Activated CD8-positive, alpha-beta memory T cell treated with anti-CD3 and anti-CD28 coated beads, Interleukin-2, amount 50 U/mL, for 48 hours (primary cell): ENCODE measurements around the gene ARPP21.

Experiments used
- DNase-seq: peaks from one replicate; pipeline ENCODE4 v3.0.0-alpha.2; 2020

ARPP21 gene

DNA sequence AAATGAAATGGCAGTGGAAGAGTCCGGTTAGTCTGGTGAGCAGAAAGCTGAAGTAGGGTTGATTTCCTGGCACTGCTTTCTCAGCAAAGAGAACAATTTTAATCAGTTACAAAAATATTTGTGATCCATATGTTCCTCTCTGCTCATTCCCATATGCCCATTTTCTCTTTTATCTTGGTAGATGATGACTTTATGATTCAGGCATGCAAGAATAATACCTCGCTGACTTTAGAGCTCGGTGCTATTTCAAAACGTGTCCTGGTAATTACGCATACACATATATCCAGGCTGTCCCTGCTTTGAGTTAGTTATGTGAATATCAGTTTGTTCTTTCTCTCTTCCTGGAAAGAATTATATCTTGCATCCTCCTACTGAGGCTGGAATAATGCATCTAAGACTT is 38.5 kb downstream of the ARPP21 start:
- no peak for DNase-seq

DNA sequence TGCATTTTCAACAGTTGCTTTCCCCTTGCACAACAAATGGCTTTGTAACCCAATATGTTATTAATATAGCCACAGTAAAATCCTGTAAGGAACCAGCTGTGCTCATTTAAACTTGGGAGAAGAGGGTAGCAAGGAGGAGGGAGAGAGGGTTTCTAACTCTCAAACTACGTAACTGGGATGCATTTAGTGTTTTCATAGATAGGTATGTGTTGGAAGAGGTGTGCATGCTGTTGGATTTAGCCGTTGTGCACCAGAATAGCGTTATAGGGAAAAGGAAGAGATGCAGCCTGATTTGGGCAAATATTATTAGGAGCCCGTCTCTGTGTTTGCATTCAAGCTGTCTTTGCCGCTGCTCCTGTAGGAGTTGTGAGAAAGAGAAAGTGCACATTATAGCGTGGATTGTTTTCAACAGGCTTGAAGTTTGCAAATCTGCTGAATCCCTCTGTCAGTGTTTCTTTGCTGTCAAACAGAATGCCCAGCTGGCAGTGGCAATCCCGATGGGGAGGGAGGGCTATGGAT is 39.4 kb downstream of the ARPP21 start:
- no peak for DNase-seq

GRCh38 chr3:35679409-35680080 is 40.2 kb downstream of the ARPP21 start:
- no peak for DNase-seq

DNA sequence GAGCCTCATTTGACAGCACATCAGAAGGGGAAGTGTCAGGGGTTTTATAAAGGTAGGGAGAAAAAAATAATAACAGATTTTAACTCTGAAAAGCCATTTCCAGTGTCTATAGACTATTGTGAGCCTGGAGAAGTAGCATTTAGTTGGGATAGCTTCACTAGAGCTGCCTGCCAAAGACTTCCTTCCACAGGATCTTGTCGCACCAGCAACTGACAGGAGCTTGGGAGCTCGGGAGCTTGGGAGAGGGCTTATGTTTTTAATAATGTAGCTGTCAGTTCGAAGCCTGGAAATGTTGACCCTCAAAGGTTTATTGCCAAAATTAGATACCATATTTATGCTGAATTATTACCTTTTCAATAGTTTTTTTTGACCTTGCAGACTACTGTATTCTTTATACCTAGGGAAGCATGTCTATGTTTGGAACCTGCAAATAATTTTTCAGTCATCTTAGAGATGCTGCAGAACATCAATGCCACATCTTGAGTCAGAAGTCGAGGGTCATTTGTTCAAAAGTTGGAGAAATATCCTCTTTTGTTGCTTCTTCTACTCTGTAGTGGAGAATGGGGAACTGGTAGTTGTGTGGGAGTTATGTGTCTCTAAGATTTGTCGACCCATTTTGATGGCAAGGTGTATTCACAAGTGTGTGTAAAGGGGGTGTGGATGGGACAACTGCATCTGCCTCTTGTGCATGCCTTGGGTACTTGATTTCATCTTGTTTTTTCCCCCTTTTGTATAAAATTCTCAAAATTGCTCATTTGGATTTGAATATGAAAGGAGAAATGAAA is 41.7 kb downstream of the ARPP21 start:
- DNase-seq: no peak

DNA sequence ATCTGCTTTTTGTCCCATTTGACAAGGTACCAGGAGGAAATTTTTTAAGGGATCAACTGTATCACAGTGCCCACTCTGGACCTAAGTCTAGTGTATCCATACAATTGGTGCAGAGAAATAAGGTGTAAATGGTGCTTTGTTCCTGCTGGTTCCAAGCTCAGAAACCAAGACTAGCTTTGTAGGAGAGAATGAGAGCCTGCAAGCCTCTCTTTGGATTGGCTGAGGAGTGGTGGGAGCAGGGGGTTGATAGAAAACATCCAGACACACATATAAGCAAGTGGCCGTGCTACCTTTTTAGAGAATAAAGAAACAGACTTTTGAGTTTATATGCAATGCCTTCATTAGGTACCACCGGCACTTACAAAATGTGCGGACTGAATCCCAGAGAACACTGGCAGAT is 45.8 kb downstream of the ARPP21 start:
- DNase-seq: no peak

- DNase-seq: no peak
These were observed 49.5 kb downstream of the ARPP21 start for GRCh38 chr3:35688826-35689225.

- DNase-seq: no peak
These were observed 50.9 kb downstream of the ARPP21 start for GRCh38 chr3:35690271-35690670.

DNA sequence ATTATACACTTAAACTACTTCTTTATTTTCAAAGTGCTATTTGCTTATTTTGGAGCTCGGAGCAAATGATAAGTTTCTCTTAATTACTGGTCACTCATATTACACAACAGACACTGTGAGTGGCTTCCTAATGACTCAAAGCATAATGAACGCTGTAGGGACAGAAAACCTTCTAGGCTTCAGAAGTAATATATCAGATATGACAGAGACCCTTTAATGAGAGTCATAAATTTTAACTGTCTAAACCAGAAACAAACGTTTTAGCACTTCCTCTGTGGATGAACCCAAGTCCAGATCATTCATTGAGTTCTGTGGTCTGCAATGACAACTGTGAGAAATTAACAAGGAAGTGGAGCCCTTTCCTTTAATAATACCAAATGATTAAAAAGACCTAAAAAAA is 66.6 kb downstream of the ARPP21 start:
- no peak for DNase-seq

DNA sequence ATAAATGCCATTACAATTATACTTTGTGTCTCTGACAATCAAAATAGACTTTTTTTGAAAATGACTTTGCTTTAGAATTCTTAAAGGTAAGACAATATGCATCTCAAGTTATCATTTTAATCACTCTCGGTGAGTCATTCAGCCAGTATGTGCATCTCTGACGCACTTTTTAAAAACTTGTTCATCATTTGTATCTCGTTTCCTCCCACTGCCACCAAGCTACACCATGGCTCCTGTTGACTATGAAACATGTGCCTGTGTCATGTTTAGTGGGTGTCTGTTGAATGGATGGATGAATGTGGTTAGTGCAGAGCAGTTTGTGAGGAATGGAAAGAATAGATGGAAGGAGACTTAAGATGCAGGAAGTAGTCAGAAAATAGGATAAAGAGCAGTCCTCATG is 68.6 kb downstream of the ARPP21 start:
- DNase-seq: no peak

- DNase-seq: no peak
These were observed 69.3 kb downstream of the ARPP21 start for GRCh38 chr3:35708394-35709271.

DNA sequence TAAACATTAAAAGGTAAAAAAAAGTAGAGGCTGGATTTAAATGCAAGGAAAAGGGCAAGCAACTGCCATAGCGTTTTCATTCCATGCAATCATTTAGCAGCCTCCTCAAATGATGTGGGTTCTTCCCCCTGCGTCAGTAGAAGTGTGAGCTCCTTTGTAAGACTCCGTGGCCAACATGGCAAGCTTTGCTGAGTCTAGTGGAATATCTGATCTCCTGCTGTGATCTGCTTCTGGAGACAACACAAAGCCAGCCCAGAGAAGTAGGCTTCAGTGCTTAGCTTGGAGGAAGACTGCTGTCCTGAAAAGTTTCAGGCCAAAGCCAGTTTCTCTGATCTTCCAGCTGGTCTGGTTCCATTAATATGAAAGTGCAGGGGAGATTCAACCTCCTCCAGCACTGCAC is 70.4 kb downstream of the ARPP21 start:
- no peak for DNase-seq

DNA sequence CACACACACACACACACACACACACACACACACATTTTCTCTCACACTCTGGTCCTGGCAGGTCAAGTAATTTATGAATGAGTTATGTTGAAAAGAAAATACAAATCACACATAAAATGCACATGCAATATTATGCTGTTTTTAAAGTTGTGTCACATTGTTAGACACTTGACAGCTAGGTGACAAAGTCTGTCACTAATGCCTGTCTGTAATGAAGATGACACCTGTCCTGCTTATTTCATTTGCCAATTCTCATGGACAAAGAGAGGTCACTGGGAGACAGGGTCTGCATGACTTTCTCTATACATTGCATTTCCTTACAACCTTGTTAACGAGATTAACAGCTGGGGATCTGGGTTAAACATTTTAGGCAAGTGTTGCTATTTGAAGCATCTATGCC is 71.2 kb downstream of the ARPP21 start:
- no peak for DNase-seq

GRCh38 chr3:35718921-35719320 is 79.6 kb downstream of the ARPP21 start:
- DNase-seq: no peak

DNA sequence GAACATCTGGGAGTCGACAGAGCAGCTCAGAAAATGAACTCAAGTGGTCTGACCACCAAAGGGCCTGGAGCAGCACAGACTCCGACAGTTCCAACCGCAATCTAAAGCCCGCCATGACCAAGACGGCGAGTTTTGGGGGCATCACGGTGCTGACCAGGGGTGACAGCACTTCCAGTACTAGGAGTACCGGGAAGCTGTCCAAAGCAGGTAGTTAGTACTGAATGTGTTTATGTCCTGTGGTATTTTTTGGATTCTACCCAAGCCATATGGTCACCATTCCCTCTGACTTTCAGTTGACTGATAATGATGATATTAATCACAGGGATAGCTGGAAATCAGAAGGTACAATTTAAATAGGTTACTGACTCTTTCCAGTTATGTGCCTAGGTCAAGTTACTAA is 82.3 kb downstream of the ARPP21 start:
- no peak for DNase-seq

DNA sequence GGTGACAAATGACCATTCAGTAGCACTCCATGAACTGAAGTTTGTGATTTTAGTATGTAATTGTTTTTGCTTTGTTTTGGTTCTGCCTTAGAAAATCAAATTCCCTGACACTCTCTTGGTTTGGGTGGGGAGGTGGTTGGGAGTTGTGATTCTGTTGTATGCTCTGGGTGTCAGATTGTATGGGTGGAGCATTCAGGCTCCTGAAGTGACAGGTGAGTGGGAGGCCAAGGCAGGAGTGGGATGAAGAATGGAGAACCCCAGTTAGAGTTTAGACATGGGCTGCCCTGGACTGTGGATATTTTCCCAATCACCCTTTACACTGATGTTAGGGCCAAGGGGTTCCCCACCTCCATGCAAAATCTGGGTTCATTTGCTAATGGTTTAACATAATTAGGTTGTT is 83.6 kb downstream of the ARPP21 start:
- DNase-seq: no peak

DNA sequence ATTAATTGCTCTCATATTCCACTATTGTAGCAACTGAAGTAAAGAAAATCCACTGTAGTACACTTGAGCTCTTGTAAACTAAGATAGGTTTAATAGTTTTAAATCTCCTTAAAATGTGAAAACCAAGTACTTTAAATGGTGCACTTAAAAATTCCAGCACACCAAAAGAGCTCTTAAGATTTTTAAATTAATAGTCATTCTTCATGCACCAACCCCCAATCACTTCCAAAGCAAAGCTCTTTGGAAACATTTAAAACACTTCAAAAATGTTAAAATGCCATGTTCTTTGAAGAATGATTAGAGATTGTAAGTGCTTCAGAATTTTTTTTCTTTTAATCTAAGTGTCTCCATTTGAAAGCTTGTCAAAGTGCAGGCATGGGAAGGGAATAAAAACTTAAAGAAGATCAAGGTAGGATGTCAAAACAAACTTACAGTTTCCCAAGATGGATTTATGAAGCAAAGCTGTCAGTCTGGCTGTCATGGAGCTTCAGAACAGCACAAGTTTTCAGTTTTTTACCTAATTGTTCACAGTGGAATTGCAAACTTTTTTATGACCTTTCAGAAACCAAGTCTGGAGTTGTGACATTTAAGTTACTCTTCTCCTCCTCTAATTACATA is 84.3 kb downstream of the ARPP21 start:
- DNase-seq: no peak

- no peak for DNase-seq
These were observed 84.8 kb downstream of the ARPP21 start for GRCh38 chr3:35724106-35724505.

DNA sequence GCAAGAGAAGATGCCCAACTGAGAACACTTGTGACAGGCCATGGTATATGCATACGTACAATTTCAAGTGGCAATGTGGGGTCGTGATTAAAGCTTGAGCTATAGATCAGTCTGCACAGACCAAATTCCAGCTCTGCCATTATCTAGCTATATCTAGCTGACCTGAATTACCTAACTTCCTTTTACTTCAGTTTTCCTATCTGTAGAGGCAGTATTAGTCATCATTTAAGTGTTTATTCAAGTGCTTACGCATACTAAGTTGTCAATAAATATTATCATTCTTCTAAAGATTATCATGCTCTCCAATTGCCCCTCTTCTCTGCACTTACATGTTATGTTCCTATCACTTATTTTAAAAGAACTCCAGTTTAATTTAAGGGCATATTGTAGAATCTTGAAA is 87.9 kb downstream of the ARPP21 start:
- no peak for DNase-seq

GRCh38 chr3:35733341-35733740 is 94.0 kb downstream of the ARPP21 start:
- DNase-seq: no peak

- no peak for DNase-seq
These were observed 94.5 kb downstream of the ARPP21 start for GRCh38 chr3:35733864-35734263.

- DNase-seq: no peak
These were observed 97.8 kb downstream of the ARPP21 start for GRCh38 chr3:35737080-35737479.

DNA sequence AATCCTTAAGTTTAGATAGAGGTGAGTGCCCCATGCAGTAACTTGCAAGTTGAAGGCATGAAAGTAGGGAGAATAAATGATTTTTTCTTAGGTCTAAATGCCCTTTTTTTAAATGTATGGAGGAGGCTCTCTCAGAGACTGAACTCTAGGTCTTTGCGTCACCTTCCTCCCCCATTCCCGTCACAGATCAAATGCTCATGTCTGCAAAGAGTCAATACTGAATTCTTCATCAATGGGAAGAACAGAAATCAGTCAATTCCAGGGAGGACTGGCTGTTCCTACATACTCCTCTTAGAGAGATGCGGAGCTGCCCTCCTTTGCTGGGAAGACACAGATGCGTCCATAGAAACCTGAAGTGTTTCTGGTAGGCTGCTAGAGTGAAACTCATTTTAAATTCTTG is 98.2 kb downstream of the ARPP21 start:
- DNase-seq: no peak
